HG03196 (cell line): ENCODE measurements around the gene GDPD5.

ENCODE experiments used
- ATAC-seq: cut with Tn5 transposase; IDR thresholded peaks from one replicate; pipeline ENCODE4 v1.9.1; 2021; ENCODE audit not compliant: unreplicated experiment

The GDPD5 gene

GRCh38 chr11:75536786-75537641 lies 11.3 kb upstream of the GDPD5 start:
- peak; percentile 81 for ATAC-seq

GRCh38 chr11:75535071-75535470 lies 9.3 kb upstream of the GDPD5 start:
- no peak for ATAC-seq

GRCh38 chr11:75534259-75535069 lies 8.7 kb upstream of the GDPD5 start:
- ATAC-seq: no peak

GRCh38 chr11:75533896-75534258 lies 8.1 kb upstream of the GDPD5 start:
- ATAC-seq: no peak

GRCh38 chr11:75532200-75533048 lies 6.7 kb upstream of the GDPD5 start:
- peak; percentile 39 for ATAC-seq

GRCh38 chr11:75531325-75531724 lies 5.6 kb upstream of the GDPD5 start:
- no peak for ATAC-seq

GRCh38 chr11:75530577-75530976 lies 4.8 kb upstream of the GDPD5 start:
- no peak for ATAC-seq

- no peak for ATAC-seq
Observed at GRCh38 chr11:75527938-75528735, 2.4 kb upstream of the GDPD5 start.

- ATAC-seq: no peak
Observed at GRCh38 chr11:75527130-75527529, 1.4 kb upstream of the GDPD5 start.

GRCh38 chr11:75526192-75526541 lies 426 bp upstream of the GDPD5 start:
- ATAC-seq: no peak

- peak; percentile 2 for ATAC-seq
Observed at GRCh38 chr11:75524665-75525432, 892 bp downstream of the GDPD5 start.

GRCh38 chr11:75523811-75524664 lies 1.7 kb downstream of the GDPD5 start:
- no peak for ATAC-seq

GRCh38 chr11:75523189-75523588 lies 2.6 kb downstream of the GDPD5 start:
- no peak for ATAC-seq

GRCh38 chr11:75522286-75523044 lies 3.3 kb downstream of the GDPD5 start:
- no peak for ATAC-seq

GRCh38 chr11:75520688-75521087 lies 5.1 kb downstream of the GDPD5 start:
- no peak for ATAC-seq

GRCh38 chr11:75518771-75519653 lies 6.7 kb downstream of the GDPD5 start:
- no peak for ATAC-seq

- no peak for ATAC-seq
Observed at GRCh38 chr11:75518204-75518549, 7.6 kb downstream of the GDPD5 start.
